HG03460 (cell line): Measurements from ENCODE around the gene MVB12B.
"Not testable (repeated sequence)": the region's sequence is repeated elsewhere in the genome, so short reads cannot be mapped to it uniquely, and the experiment has no call there.

Experiments used
- ATAC-seq: cut with Tn5 transposase; IDR thresholded peaks from one replicate; pipeline ENCODE4 v1.9.1; 2021; ENCODE audit not compliant: unreplicated experiment

MVB12B gene

GRCh38 chr9:126555421-126555820 is 228.8 kb downstream of the MVB12B start:
- not testable (repeated sequence) for ATAC-seq
